Activated CD4-positive, alpha-beta T cell treated with anti-CD3 and anti-CD28 coated beads, Interleukin-2, Interleukin-4, amounts not matched to agents 100 ng/mL and 50 ng/mL, durations not matched to agents 16 hours and 8 hours (primary cell): ENCODE measurements around the gene SH3RF3.

Experiments used
- DNase-seq: peaks from one replicate; pipeline ENCODE4 v3.0.0-alpha.2; 2020; ENCODE audit warnings: low spot score

The SH3RF3 gene

DNA sequence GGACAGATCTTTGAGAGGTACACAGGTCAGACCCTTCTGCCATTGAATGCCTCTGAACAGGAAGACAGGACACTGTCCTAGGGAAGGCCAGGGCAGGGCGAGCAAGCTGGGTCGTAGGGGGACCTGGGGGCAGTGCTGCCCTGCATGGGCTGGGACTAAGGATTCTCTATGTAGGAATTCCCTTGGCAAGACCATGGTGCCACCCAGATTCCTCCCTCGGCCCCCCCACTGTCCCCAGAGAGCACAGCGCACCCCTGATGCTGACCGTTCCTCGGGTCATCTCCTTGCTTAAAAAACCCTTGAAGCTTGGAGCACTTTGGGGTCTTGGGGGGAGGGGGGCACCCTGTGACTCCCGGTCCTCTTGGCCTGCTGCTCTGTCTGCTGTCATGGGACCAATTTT is 289.7 kb downstream of the SH3RF3 start:
- no peak for DNase-seq

- DNase-seq, result no peak
These were observed 290.3 kb downstream of the SH3RF3 start for GRCh38 chr2:109419171-109419756.

DNA sequence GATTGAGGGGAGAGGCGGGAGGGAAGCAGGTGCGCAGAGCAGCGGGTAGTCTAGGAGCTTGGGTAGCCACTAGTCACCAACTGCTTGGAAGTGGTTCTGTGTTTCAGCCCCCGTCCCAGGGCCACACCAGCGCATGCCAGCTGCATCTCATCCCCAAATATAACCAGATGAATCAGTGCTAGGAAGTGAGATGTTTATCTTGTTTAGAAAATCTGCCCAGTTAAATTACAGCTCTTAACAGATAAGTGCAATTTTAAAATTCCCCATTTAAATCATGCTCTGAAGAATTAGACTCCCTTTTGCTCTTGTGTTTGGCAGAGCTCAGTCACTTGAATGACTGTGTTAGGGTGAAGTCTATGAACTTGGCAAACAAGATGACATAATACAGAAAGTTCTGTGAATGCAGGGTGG is 291.0 kb downstream of the SH3RF3 start:
- DNase-seq, result no peak

DNA sequence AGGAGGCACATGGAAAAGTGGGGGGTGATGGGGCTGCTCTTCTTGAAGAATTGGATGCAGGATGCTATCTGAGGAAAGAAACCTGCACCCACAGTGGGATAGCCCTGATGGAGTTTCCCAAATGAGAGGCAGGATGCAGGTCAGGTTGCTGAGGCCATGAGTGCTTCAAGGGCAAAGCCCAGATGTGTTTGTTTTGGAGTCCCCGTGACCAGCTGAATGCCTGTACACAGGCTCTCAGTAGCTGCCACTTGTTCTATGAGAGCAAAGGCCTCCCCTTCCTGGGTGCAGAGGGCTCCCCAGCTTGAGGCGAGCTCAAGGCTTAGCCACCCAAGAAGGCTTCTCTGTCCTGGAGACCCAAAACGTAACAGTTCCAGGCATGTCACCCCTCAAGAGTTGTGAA is 292.1 kb downstream of the SH3RF3 start:
- no peak for DNase-seq

- no peak for DNase-seq
These were observed 292.6 kb downstream of the SH3RF3 start for GRCh38 chr2:109421642-109422041.

- DNase-seq, result no peak
These were observed 293.2 kb downstream of the SH3RF3 start for GRCh38 chr2:109422071-109422757.

GRCh38 chr2:109422758-109423500 is 293.9 kb downstream of the SH3RF3 start:
- no peak for DNase-seq

GRCh38 chr2:109423556-109424359 is 294.8 kb downstream of the SH3RF3 start:
- no peak for DNase-seq

GRCh38 chr2:109425411-109425810 is 296.4 kb downstream of the SH3RF3 start:
- DNase-seq, result no peak

DNA sequence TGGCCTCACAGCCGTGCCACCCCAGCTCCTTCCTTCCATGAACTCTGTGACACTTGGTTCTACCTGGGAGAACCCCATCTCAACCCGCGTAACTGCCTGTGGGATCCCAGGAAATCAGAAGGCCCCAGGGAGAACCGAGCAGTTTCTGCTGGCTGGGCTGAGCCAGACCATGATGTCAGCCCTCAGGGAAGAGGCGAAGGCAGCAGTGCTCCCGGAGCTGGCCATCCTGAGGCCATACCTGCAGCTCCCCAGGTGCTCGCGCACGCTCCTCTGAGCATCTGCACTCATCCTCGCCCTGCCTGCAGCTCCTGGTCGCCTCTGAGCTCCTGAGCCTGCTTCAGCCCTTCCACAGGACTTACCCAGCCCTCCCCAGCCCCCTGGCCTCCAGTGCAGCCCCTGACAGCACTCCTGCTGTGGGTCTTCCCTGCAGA is 298.7 kb downstream of the SH3RF3 start:
- DNase-seq, result no peak

DNA sequence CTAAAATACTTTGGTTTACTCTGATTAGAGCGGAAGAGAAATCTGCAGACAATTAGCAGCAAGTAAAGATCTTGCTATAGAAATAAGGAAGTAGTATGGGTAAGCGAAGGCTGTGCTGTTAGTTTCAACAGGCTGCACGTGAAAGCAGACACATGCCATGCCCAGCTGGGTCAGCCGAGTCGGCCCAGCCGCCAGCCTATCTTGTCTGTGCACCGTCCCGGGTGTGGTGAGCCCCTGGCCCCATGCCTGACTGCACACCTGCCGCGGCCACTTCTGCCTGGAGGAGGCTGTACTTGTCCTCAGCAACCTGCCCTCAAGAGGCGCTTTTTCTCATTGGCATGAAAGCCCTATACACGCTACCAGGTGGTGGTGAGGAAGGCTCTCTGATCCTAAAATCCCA is 299.3 kb downstream of the SH3RF3 start:
- no peak for DNase-seq

- DNase-seq, result no peak
These were observed 300.0 kb downstream of the SH3RF3 start for GRCh38 chr2:109428841-109429566.

GRCh38 chr2:109429567-109430328 is 300.7 kb downstream of the SH3RF3 start:
- no peak for DNase-seq

- no peak for DNase-seq
These were observed 301.3 kb downstream of the SH3RF3 start for GRCh38 chr2:109430329-109430636.

- DNase-seq, result no peak
These were observed 303.4 kb downstream of the SH3RF3 start for GRCh38 chr2:109432421-109432820.

GRCh38 chr2:109433486-109433885 is 304.5 kb downstream of the SH3RF3 start:
- no peak for DNase-seq

DNA sequence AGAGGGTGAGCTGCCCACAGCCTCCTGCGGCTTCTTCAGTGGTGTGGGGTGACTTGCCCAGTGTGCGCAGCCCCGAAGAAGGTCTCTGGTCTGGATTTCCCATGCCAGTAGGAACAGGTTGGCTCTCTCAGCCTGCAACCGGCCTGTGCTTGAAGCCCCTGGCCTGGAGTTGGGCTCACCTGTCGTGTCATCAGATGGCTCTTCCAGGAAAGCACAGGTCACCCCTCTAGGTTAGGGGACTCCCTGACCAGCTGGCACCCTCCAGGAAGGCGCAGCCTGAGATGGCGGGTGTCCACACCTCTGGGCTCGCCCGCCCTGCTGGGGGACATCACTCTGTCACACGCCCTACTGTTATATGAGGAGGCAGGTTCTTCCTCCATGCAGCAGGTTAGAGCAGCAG is 304.9 kb downstream of the SH3RF3 start:
- no peak for DNase-seq

GRCh38 chr2:109434351-109434750 is 305.3 kb downstream of the SH3RF3 start:
- DNase-seq, result no peak

- no peak for DNase-seq
These were observed 306.2 kb downstream of the SH3RF3 start for GRCh38 chr2:109435066-109435690.

DNA sequence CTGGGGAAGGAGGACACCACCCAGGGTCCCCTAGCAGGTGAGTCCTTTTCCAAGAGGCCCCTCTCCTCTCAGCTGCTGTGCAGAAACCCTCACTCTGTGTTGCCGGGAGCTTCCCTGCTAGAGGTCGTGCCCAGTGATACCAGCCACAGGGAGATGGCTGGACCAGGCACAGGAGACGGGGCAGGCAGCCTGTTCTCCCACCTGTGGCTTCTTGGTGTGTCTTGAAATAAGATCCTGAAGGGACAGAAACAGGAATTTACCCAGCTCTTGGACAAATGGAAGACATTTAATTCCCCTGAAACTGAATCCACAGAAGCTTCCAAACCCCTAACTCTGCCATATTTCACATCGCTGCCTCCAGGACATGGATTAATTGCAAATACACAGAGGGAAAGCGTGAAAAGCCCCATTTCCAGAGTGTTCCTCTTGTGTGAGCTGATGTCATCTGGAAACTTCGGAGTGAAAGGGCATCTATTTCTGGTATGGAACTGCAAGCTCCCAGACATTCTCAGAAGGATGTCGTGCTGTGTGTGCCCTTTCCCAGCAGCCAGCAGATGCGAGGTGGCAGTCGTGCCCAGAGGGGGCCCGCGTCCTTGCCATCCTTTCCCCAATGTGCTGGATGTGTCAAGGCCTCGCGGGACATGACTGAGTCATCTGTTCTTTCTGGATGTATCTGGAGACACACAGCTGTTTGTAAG is 307.0 kb downstream of the SH3RF3 start:
- DNase-seq, result no peak
